Stimulated activated CD4-positive, alpha-beta T cell treated with anti-CD3 and anti-CD28 coated beads, Interleukin-1b, Interleukin-23, amount 100 ng/mL, for 4 hours (primary cell): ENCODE data around the gene OTOS.
A peak's percentile ranks its signal among the peaks of the same experiment; 100 is the strongest.

Source experiments
- DNase-seq, 2 donors: peaks; one replicate each; pipeline ENCODE4 v3.0.0-alpha.2; 2020; ENCODE audit warnings: low read depth in 2 of 2

The OTOS gene

DNA sequence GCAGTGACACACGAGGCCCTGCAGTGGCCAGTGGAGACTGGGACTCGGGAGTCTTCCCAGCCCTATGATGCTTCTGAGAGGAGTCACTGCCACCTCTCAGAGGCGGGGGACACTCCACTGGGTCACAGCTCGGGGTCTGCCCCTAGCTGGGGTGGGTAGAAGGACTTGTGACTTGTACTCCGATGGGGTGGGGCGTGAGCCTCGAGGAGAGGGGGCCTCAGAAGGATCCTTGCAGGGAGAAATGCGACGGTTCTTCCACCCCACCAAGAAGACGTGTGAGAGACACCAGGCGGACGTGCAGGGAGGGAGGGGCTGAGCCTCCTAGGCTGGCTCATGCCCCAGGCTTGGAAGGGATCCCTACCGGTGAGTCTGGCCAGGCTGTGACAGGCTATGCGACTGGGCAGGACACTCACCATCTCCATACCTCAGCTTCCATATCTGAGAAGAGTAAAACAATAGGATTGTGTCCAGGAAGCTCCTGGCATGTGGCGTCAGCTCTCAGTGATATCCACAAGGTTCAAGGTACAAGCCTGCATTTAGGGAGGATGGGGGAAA is 11.1 kb upstream of the OTOS start:
- no peak for DNase-seq

DNA sequence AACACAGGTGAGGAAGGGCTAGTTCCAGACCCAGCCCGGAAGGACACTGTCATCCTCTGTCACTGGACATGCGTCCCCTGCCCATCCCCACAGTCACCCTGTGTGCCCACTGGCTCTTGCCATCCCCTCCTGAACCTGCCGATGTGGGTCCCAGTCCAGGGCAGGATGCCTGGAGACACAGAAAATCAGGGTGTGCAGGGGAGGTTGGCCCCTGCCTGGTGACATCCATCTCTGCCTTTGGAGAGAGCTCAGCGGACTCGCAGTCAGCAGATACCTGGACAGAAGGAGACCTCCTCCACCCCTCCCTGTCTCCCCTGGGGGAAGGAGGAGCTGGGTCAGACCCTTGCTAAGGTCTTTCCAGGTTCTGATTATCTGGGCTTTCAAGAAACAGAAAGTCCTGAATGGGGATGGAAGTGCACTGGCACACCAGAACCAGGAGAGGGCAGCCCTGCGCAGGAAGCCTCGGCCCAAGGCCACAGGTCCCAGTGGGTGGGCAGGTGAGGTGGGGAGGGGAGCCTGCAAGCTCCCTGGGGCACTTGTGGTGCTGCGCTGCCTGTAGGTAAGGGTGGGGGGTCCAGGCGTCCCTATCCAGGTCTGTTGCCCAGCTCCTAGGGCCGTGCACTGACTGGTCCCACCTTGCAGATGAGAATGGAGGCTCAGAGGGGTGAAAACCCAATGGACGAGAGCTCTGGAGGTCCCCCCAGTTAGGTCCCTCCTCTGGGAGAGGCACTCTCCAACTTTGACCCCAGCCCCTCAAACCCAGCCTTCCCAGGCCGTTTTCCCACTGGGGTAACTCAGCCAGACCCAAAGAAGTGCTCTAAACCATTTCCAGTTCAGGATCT is 9.7 kb upstream of the OTOS start:
- peak in 1 of 2 donors; percentile 19 for DNase-seq

DNA sequence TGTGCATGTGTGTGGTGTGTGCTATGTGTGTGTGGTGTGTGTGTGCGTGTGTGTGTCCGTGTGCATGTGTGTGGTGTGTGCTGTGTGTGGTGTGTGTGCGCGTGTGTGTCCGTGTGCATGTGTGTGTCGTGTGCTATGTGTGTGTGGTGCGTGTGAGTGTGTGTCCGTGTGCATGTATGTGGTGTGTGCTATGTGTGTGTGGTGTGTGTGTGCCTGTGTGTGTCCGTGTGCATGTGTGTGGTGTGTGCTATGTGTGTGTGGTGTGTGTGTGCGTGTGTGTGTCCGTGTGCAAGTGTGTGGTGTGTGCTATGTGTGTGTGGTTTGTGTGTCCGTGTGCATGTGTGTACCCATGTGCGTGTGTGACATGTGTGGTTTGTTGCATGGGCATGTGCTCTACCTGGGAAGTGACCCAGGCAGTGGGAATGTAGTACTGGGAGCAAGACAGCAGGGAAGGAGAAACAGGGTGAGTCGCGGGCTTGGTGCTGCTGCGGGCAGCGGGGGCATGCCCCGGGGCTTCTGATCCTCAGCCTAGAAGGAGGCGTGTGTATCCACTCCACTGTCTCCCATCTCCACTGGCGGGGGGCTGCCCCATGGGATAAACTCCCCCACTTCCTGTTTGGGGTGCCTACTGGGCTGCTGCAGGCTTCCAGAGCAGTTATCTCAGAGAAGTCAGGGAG is 7.6 kb upstream of the OTOS start:
- no peak for DNase-seq

DNA sequence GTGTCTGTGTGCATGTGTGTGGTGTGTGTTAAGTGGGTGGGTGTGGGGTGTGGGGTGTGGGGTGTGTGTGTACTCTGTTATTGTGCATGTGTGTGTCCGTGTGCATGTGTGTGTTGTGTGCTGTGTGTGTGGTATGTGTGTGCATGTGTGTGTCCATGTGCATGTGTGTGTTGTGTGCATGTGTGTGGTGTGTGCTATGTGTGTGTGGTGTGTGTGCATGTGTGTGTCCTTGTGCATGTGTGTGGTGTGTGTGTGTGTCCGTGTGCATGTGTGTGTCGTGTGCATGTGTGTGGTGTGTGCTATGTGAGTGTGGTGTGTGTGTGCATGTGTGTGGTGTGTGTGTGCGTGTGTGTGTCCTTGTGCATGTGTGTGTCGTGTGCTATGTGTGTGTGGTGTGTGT is 6.9 kb upstream of the OTOS start:
- no peak for DNase-seq

DNA sequence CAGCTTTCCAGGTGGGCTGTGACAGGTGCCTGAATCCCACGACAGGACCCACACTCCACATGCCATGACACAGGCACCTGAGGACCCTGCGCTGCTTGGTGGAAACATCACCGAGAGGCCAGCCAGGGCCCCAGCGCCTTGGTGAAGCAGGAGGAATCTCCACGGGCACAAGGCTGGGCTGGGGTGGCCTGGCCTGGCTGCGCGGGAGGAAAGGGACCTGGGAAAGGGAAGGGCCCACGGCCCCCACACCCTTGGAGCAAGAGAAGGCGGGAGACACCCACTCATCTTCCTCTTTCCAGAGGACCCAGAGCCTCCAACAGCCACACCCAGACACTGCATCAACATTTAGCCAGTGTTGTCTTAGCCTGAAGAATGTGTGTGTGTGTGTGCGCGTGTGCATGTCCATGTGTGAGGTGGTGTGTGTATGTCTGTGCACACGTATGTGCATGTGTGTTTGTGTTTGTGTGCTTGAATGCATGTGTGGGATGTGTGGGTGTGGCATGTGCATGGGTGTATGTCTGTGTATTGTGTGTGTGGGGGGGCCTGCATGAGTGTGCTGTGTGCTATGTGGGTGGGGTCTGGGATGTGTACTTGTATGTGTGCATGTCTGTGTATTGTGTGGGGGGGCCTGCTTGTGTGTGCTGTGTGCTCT is 6.3 kb upstream of the OTOS start:
- DNase-seq = no peak

DNA sequence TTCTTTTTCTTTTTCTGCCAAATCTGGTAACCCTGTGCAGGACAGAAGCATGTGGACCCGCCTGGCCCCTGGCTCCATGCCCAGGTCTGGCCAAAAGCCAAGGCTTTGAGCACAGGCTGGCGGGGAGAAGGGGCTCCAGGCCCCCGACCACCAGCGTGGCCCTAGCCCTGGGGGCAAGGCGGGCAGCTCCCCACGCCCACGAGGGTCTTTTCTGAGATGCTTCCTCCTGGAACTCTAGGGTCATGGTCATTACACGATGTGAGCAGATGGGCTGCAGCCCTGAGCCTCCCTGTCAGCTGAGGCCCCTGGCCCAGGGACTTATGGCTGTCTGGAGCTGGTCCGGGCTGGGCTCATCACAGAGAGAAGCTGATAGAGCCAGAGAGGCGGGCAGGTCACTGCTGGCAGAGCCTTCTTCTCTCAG is 5.7 kb upstream of the OTOS start:
- DNase-seq = no peak

DNA sequence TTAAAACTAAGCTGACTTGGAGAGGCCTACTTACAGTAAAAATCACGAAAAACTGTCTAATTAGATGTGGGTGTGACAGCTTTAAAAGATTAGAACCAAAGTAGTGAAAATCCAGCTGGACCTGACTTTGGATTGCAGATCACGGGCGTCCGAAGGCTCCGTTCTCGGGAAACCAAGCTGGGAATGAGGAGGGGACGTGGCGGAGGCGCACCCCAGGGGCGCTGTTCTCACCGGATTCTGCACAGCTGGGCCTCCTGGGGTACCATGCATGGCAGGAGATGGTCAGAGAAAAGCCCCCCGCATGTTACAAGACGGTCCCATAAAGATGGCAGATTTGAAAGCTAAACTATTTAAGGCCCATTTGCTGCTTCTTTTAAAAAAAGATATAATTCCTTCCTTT is 5.0 kb upstream of the OTOS start:
- DNase-seq = no peak

DNA sequence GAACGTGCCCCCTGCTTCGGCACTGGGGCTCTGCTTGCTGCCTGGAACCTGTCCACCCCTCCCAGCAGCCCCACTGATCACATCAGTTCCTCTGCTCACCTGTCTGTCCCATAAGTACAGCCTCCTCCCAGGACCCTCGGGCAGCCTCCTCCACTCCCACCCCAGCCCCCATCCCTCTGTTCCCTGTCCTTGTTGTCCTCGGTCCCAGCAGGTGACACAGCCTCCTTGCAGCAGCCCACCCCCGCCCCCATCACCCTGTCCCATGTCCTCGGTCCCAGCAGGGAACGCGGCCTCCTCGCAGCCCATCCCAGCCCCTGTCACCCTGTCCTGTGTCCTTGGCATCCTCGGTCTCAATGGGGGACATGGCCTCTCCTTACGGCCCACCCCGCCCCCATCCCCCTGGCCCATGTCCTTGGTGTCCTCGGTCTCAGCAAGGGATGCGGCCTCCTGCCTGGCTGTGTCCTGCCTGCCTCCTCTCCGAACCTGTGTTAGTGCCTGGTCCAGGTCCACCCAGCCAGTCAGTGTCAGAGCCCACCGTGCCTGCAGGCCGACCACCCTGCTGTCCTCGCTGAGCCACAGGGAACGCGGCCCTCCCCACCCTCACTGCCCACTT is 4.3 kb upstream of the OTOS start:
- no peak for DNase-seq

DNA sequence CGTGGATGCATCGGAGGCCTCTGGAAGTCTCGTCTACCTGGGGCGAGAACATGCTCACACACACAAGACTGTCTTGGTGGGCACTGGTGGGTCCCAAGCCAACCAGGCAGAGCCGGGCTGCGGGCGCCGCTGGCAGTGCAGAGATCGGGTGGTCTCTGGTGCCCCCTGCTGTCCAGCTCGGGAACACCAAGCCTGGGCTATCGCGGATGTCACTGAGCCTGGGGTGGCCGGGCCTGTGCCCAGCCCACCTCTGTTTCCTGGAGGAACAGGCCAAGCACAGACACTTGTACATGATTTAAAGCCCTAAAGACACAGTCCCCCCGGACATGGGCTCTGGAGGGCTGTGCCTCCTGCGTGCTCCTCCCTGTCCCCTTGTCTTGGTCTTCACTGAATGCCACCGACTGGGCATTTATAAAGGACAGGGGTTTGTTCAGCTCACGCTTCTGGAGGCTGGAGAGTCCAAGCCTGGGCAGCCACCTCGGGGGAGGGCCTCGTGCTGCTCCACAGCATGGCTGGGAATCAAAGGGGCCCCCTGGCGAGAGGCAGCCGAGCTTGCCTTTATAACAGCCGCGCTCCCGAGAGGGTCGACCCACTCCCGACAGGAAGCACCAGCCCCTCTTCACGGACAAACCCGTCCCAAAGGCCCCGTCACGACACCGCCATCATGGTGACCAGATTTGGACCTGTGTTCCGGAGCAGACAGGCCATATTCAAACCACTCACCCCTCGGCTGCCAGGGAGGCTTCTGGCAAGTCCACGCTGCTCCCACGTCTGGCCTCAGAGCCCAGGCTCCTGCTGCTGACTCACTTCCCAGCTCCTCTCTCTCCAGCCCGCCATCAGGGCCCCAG is 3.6 kb upstream of the OTOS start:
- DNase-seq = peak; percentile 81 to 82

DNA sequence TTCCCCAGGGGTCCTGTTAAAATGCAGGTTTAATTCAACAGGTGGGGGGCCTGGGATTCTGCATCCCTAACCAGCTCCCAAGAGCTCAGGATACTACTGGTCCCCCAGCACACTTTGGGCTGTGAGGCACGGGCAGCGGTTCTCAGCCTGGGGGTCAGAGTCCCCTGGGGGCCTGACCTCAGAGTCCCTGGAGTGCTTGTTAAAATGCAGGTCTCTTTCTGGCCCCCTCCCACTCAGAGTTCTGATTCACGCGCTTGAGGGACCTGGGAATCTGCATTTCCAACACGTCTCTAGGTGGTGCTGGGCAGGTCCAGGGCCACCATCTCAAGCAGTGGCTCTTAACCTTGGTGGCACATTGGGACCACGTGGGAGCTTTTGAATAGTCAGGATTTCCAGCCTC is 2.8 kb upstream of the OTOS start:
- DNase-seq = no peak

DNA sequence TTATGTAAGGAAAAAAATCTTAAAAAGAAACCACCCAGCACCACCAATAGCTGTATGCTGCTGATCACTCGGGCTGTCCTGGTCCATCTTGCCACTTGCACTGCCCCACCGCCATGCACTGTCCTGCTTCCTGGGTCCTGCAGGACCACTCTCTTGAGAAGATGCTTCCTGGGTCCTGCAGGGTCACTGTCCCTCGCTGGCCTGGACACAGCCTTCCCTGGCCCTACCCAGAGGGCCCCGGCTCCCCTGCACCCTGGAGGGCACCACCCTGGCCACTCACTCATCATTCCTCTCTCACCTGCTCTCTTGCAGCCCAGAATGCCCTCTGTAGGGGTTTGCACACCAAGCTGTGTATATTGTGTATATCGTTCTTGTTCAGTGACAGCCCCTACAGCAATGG is 2.4 kb upstream of the OTOS start:
- no peak for DNase-seq

DNA sequence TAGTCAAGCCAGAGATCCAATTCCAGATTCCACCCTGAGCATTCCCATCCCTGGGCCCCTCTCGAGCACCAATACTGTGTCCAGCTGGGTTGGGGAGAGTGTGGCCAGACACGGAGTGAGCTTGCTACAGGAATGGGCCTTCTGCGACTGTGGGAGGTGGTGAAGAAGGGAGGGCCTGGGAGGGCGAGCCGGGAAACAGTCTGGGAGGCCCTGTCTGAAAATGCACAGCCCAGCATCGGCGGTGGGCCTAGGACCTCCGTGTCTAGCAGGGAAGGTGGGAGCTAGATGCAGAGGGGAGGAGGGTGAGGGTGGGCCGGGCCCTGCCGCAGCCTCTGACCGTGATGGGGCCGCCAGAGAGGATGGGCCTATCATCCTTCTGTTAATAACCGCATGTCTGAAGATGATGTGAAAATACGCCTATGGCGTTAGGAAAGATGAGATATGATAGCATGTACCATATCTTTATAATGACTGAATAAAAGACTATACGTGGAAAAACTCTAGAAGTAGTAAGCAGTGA is 1.9 kb upstream of the OTOS start:
- no peak for DNase-seq

DNA sequence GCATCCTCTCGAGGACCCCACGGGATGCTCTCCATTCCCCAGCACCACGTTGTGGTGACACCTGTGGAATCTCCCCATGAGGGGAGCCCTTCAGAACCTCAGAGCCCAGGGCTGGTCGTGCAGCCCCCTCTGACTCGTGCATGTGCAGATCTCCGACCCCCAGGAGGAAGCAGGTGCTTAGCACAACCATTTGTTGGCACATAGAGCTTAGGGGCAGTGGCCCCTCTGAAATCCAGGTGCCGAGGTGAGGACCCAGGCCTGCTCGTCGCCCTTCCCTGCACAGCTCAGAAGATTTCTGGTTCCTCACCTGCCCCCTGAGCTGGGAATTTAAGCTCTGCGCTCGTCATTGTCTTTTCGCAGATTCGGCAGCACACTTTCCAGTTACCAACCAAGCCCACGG is 1.3 kb upstream of the OTOS start:
- no peak for DNase-seq

DNA sequence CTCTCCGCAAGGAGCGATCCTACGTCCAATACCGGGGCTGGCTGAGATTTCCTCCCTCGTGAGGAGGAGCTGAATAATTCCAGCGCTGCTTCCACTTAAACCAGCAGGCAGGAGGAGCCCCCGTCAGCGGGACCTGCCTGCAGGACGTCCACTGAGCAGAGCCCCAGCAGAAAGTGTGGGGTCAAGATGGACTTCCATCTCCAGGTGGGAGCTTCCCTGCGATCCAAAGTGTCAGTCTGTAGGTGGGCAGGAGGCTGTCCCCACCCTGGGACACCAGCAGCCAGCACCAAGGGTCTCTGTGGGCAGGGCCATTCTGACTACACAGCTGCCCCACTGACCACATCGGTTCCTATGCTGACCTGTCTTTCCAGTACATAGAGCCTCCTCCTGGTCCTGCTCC is 462 bp upstream of the OTOS start:
- no peak for DNase-seq

DNA sequence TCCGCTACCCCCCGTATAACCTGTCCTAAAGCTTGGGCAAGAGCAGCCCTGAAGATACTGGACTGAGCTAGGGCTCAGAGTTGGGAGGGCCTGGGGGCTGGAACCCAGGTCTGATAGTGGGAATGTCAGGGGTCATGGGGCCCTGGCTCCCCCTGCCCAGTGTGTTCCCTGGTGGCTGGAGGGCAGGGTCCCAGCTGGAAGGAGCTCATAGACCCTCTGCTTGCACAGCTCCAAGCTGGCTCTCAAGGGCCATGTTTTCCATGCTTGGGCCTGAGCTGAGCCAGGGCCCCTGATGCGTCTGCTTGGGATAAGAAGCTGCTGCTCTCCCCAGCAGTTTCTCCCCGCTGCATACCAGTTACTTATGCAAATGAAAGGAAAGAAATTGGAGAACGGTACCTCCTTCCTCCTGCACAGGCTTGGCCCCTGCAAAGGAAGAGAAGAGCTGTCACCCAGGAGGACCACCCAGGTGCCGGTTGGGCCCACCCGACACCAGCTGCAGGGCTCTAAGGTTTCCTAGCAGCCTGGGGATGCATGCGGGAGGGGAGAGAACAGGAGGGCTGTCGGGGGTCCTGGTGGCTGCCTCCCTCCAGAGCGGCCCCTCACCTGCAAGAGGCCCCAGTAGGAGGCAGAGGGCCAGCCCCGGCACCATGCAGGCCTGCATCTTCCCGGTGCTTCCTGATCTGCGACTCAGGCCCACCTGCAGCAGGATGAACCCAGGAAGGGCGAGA is 628 bp downstream of the OTOS start:
- no peak for DNase-seq

DNA sequence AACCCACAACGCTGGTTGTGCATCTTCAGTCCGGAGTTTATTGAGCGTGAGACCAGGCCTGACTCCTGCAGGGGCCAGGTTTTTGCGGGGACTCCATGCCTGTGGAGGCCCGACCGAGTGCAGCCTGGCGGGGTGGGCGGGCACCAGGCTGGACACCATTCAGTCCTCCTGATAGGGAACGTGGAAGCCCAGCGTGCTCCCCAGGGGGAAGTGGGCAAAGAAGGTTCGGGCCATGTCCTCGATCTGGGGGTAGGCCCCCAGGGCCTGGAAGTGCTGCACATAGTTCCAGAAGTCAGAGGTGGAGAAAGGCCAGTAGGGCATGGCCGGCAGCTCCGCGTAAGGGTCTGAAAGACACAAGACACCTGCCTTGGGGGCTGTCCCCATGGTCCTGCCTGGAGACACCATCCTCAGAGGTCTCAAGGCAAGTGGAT is 1.4 kb downstream of the OTOS start:
- no peak for DNase-seq

DNA sequence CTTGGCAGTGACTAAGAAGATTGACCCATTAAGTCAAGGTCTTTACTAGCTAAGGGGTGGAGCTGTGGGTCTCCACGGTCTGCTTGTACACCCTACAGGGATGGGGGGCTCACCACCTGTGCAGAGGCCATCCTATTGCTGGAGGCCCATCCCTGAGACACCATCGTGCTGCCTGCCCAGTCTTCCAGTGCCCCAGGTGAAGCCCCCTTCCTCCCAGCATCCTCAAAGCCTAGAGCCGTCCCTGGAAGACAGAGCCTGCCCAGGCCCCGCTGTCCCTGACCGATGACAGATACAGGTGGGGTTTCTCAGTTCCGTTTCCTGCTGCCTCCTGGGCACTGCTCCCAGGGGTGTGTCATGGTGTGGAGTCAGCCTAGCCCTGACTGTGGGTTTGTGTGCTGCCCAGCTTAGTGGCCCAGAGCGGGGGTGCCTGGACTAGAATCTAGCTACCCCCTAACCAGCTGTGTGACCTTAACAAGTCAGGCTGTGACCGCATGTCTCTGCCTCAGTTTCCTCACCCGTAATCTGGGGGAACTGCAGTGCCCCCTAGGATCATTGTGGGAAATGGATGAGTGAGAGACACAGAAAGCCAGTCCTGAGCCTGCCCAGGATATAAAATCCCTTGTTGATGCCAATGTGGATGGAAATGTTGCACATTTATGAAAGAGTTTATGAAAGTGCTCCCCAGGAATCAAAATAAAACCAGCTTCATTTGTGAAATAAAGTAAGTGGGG is 2.0 kb downstream of the OTOS start:
- DNase-seq = no peak

DNA sequence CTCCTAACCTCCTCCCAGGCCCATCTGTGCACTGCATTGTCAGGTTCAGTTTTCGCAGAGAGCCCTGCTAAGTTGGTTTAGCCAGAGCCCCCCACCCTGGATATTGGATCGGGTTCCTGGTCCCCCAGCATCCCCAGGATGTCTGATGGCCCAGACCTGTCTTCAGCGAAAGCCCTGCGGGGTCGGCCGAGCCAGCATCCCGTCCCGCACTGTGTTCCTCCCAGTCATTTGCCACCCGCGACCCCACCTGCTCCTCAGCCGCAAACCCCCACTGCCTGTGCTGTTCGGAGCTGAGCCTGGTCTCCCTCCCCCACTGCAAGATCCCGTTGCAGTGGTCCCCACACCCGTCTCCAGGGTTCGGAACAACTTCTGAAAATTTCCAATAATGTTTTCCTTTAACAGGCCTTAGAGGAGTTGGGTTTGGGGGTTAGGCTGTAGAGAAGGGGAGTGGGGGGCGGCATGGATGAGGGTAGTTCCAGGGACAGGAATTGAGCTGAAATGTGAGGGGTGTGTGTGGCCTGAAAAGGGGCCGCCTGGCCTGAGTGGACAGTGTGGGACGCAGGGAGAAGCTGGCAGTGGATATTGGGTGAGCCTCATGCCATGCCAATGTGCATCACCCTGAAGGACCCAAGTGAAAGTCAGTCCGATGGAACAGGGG is 2.7 kb downstream of the OTOS start:
- DNase-seq = no peak

DNA sequence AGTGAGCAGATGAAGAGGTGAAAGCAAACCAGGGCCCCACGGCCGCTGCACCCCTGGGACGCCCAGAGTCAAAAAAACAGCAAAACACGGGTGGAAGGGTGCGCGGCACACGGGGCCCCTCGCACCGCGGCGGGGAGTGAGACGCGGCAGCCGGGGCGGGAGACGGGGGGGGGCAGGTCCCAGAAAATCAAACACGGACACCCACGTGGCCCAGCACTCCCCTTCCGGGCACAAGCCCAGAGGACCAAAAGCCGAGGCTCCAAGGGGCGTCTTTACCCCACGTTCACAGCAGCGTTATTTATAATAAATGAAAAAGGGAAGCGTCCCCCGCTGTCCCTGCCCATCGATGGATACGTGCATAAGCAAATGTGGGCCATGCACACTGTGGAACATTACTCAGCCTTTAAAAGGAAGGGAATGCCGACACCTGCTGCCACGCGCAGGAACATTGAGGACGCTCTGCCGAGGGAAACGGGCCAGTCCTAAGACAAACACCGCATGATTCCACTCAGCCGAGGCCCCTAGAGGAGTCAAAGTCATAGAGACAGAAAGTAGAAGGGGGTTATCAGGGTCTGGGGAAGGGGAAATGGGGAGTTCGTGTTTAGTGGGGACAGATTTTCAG is 3.7 kb downstream of the OTOS start:
- peak in 1 of 2 donors; percentile 33 for DNase-seq
